Sigmoid colon (tissue), 7 donors: ENCODE data around the gene NHEJ1. TPM values are rescaled to one million over a fixed set of nuclear protein-coding genes. Genes with fewer than 3 reads are reported as not detected.
A peak's percentile ranks its signal among the peaks of the same experiment; 100 is the strongest.

Source experiments
- DNase-seq: peaks from one replicate; pipeline ENCODE4 v3.0.0-alpha.2; 2019
- H3K27ac ChIP-seq, 4 donors: fragments of 200-600 bp; sonication (generic); one replicate each; pipeline ENCODE4 v1.5.1; 2016 to 2019; ENCODE audit warnings: mild to moderate bottlenecking in 1 of 4
- H3K27me3 ChIP-seq, 3 donors: fragments of 200-600 bp; sonication (generic); one replicate each; pipeline ENCODE4 v1.5.1; 2019; ENCODE audit warnings: mild to moderate bottlenecking in 1 of 3
- H3K36me3 ChIP-seq, 4 donors: fragments of 200-600 bp; sonication (generic); one replicate each; pipeline ENCODE4 v1.5.1; 2016 to 2019
- H3K4me1 ChIP-seq, 4 donors: fragments of 200-600 bp; sonication (generic); one replicate each; pipeline ENCODE4 v1.5.1; 2017 to 2019
- H3K4me3 ChIP-seq, 4 donors: fragments of 200-600 bp; sonication (generic); one replicate each; pipeline ENCODE4 v1.5.1; 2017 to 2019; ENCODE audit warnings: mild to moderate bottlenecking in 2 of 4, moderate library complexity in 1 of 4
- H3K9me3 ChIP-seq, 4 donors: fragments of 200-600 bp in 3 of 4; sonication (generic) in 3 of 4; one replicate each; pipeline versions ENCODE4 v1.5.1 to v1.6.1; 2013 to 2019
- CTCF ChIP-seq, 4 experiments: fragments of 450-650 bp in 3 of 4; fragments of 200-600 bp in 1 of 4; IDR thresholded peaks; one replicate each; pipeline ENCODE4 v1.5.1; 2016 to 2019; ENCODE audit warnings: antibody characterized with exemption in 4 of 4, mild to moderate bottlenecking in 3 of 4, moderate library complexity in 2 of 4
- EP300 ChIP-seq, 4 donors: sonication (generic); formaldehyde crosslinking; IDR thresholded peaks; one replicate each; pipeline ENCODE4 v1.6.1; 2017; ENCODE audit warnings: antibody characterized with exemption in 4 of 4
- POLR2A ChIP-seq, 2 donors: fragments of 450-650 bp; IDR thresholded peaks; one replicate each; pipeline ENCODE4 v1.6.1; 2016; ENCODE audit warnings: antibody characterized with exemption in 2 of 2, mild to moderate bottlenecking in 2 of 2, moderate library complexity in 2 of 2
- POLR2AphosphoS5 ChIP-seq, 4 donors: sonication (generic); formaldehyde crosslinking; IDR thresholded peaks; one replicate each; pipeline ENCODE4 v1.6.1; 2017; ENCODE audit warnings: antibody characterized with exemption in 4 of 4
- WGBS, 2 donors: extraction: QIAGEN DNeasy Blood & Tissue Kit; methylation state at CpG; one replicate each; pipeline ENCODE4 v1.1.7; 2013; 5-methylcytosine and 5-hydroxymethylcytosine counted together
- intact Hi-C: fragments of 100-400 bp; cut with DNase I; formaldehyde crosslinking; loops from one replicate; pipeline ENCODE4 v1.15.1; 2023
- polyA plus RNA-seq, 3 donors: library from polyadenylated mRNA; stranded (reverse); fragments of 200-250 nt; gene quantifications; one replicate each; pipeline ENCODE4 v1.2.3, GENCODE V29; 2013
- total RNA-seq, 4 donors: library from RNA; depleted of rRNA; stranded (reverse); fragments of >200 nt; gene quantifications; one replicate each; pipeline ENCODE4 v1.1.0, GENCODE V29; 2016
- donor health status: healthy with polysubstance abuse.
- donor health status: Bipolar disorder and iron deficiency.
- donor health status: healthy.

Gene NHEJ1
- total and polyA plus RNA-seq, 7 donors, result 15.1 to 60.1 (median 22.5) TPM

- Histone ChIP-seq H3K4me3 (peak overlapping the region; percentile 62 to 76 (median 68)), H3K9me3 (no peaks in the 10 kb centered on the region), H3K27ac (peak overlapping the region; percentile 93 to 97 (median 96)), H3K27me3 (no peaks in the 10 kb centered on the region), H3K4me1 (peaks cover 0 to 22% (median 19%) of the 10 kb centered on the region in 4 donors), H3K36me3 (peaks cover 0 to 36% (median 16%) of the 10 kb centered on the region in 4 donors)
- 17 to 23% methylated on average over 22 of the region's 22 CpGs for WGBS, 2 donors
- intact Hi-C loops, result loop anchor here (1.0 kb wide), 2 partner anchors 10 to 47 kb away; partner anchors contain the start of gene NHEJ1
- peak; percentile 66 for DNase-seq
- TF ChIP-seq POLR2AphosphoS5 (IDR thresholded peaks at IDR 0.05) (no peak), POLR2A (IDR thresholded peaks at IDR 0.05) (no peak), CTCF (IDR thresholded peaks at IDR 0.05) (no peak), EP300 (IDR thresholded peaks at IDR 0.05) (no peak)
Observed at GRCh38 chr2:219207134-219207883, 46.7 kb upstream of the NHEJ1 start.

GRCh38 chr2:219206328-219207133 is 45.9 kb upstream of the NHEJ1 start, which contains the start of gene ZFAND2B:
ZFAND2B (plus strand) TSS chr2:219206782; CDS start chr2:219206988, 206 bp downstream.
- H3K4me1 ChIP-seq, result peaks cover 0 to 22% (median 19%) of the 10 kb centered on the region in 4 donors
- peak within 1 kb of the TSS; percentile 93 to 97 (median 96) for H3K27ac ChIP-seq
- H3K9me3 ChIP-seq, result no peaks in the 10 kb centered on the region
- DNase-seq, result peak; percentile 97
- TF ChIP-seq CTCF (IDR thresholded peaks at IDR 0.05) (peak in 3 of 4 experiments; percentile 4 to 24 (median 9)), EP300 (IDR thresholded peaks at IDR 0.05) (no peak), POLR2A (IDR thresholded peaks at IDR 0.05) (peak; percentile 90 to 96), POLR2AphosphoS5 (IDR thresholded peaks at IDR 0.05) (peak; percentile 96 to 99 (median 98))
- H3K27me3 ChIP-seq, result no peaks in the 10 kb centered on the region
- peaks cover 0 to 31% (median 13%) of the 10 kb centered on the region in 4 donors for H3K36me3 ChIP-seq
- peak within 1 kb of the TSS; percentile 62 to 76 (median 68) for H3K4me3 ChIP-seq
- WGBS, 2 donors, result 0 to 1% methylated on average over 76 of the region's 76 CpGs
- intact Hi-C loops, result loop anchor here (1.0 kb wide), 3 partner anchors 11 to 46 kb away; partner anchors contain the start of gene NHEJ1

GRCh38 chr2:219205981-219206327 is 45.3 kb upstream of the NHEJ1 start:
- Histone ChIP-seq H3K4me3 (peak overlapping the region; percentile 62 to 76 (median 68)), H3K27ac (peak overlapping the region; percentile 93 to 97 (median 96)), H3K9me3 (no peaks in the 10 kb centered on the region), H3K4me1 (peaks cover 0 to 22% (median 19%) of the 10 kb centered on the region in 4 donors), H3K36me3 (peaks cover 0 to 31% (median 13%) of the 10 kb centered on the region in 4 donors), H3K27me3 (no peaks in the 10 kb centered on the region)
- TF ChIP-seq POLR2AphosphoS5 (IDR thresholded peaks at IDR 0.05), result no peak
- TF ChIP-seq EP300 (IDR thresholded peaks at IDR 0.05), result no peak
- TF ChIP-seq CTCF (IDR thresholded peaks at IDR 0.05), result no peak
- TF ChIP-seq POLR2A (IDR thresholded peaks at IDR 0.05), result no peak
- WGBS, 2 donors, result 7 to 15% methylated on average over 7 of the region's 7 CpGs
- intact Hi-C loops, result loop anchor here (1.0 kb wide), 1 partner anchor 29 kb away; no protein-coding TSS in a partner anchor
- DNase-seq, result peak; percentile 21

- intact Hi-C loops, result no loop called here
- WGBS, 2 donors, result 87 to 91% methylated on average over 5 of the region's 5 CpGs
Observed at GRCh38 chr2:219205165-219205538, 44.5 kb upstream of the NHEJ1 start.

More at GRCh38 chr2:219205165-219205538, 44.5 kb upstream of the NHEJ1 start:
- peak; percentile 33 for DNase-seq
- Histone ChIP-seq H3K4me1 (peaks cover 0 to 22% (median 19%) of the 10 kb centered on the region in 4 donors), H3K36me3 (peaks cover 0 to 24% (median 9%) of the 10 kb centered on the region in 4 donors), H3K27ac (no peak overlapping the region), H3K27me3 (no peaks in the 10 kb centered on the region), H3K9me3 (no peaks in the 10 kb centered on the region), H3K4me3 (no peak overlapping the region)
- TF ChIP-seq POLR2A (IDR thresholded peaks at IDR 0.05) (no peak), POLR2AphosphoS5 (IDR thresholded peaks at IDR 0.05) (no peak), CTCF (IDR thresholded peaks at IDR 0.05) (no peak), EP300 (IDR thresholded peaks at IDR 0.05) (no peak)
